HCT116 (cell line): ENCODE results near the gene OR4E1. TPM values are rescaled to one million over a fixed set of nuclear protein-coding genes. Genes with fewer than 3 reads are reported as not detected.

Experiments used
- ATAC-seq: fragments of 200-7000 bp; cut with Tn5 transposase; 2 replicates; pipeline ENCODE4 v1.9.1; 2020; ENCODE audit warnings: mild to moderate bottlenecking, moderate library complexity
- BruUV-seq: library from RNA; stranded (reverse); fragments of 400-500 nt; replicated peaks from 2 replicates; lab custom pipeline; 2021; lab: Mats Ljungman, UMichigan
- CTCF ChIA-PET: fragments of 300-600 bp; sonication (Branson Sonifier 250); formaldehyde crosslinking; loops from one replicate; lab custom pipeline; 2021; ENCODE audit warnings: antibody characterized with exemption; lab: Charles Lee
- POLR2A ChIA-PET: fragments of 300-600, 350-600 bp; sonication (Branson Sonifier 250); formaldehyde crosslinking; loops from one replicate; lab custom pipeline; 2021; ENCODE audit warnings: antibody characterized with exemption; lab: Charles Lee
- RAD21 ChIA-PET, 2 experiments: fragments of 300-600 bp; sonication (Branson Sonifier 250); formaldehyde crosslinking; loops; one replicate each; lab custom pipeline; 2023; ENCODE audit warnings: low total read pairs in 2 of 2; ENCODE audit not compliant: uncharacterized antibody in 2 of 2, unreplicated experiment in 2 of 2, low non-redundant PET in 1 of 2; lab: Charles Lee
- DNase-seq: peaks from one replicate; pipeline ENCODE4 v3.0.0-alpha.2; 2010; ENCODE audit warnings: low read depth, low spot score
- H2AFZ ChIP-seq: fragments of 200-600 bp; shearing (Covaris generic), sonication (generic); 2 replicates; pipeline ENCODE4 v1.6.1; 2017; ENCODE audit warnings: low read depth, mixed run types, mixed read lengths, antibody characterized with exemption, low read length; ENCODE audit not compliant: poor library complexity, severe bottlenecking
- H3K27ac ChIP-seq: 2 replicates; pipeline ENCODE4 v1.5.1; 2012; ENCODE audit warnings: low read depth, low read length
- H3K27me3 ChIP-seq: fragments of 200-600 bp; sonication (generic); 2 replicates; pipeline ENCODE4 v1.6.1; 2016; ENCODE audit warnings: mixed run types, low read length, mixed read lengths; ENCODE audit not compliant: insufficient read depth
- H3K36me3 ChIP-seq, 2 experiments: fragments of 200-500 bp in 1 of 2; fragments of 200-600 bp in 1 of 2; sonication (Bioruptor generic) in 1 of 2; sonication (generic) in 1 of 2; 2 replicates each; pipeline versions ENCODE4 v1.5.1 to v1.6.1; 2014 to 2016; ENCODE audit warnings: low read length in 2 of 2, inconsistent platforms in 1 of 2, mixed read lengths in 1 of 2, mixed run types in 1 of 2; ENCODE audit not compliant: insufficient read depth in 2 of 2, control insufficient read depth in 1 of 2
- H3K4me1 ChIP-seq, 2 experiments: fragments of 200-600 bp in 1 of 2; sonication (generic) in 1 of 2; 2 replicates each; pipeline versions ENCODE4 v1.5.1 to v1.6.1; 2012 to 2017; ENCODE audit warnings: low read length in 2 of 2, inconsistent platforms in 1 of 2, mild to moderate bottlenecking in 1 of 2, mixed read lengths in 1 of 2, mixed run types in 1 of 2, moderate library complexity in 1 of 2; ENCODE audit not compliant: insufficient read depth in 2 of 2, control insufficient read depth in 1 of 2
- H3K4me2 ChIP-seq: fragments of 200-600 bp; sonication (generic); 2 replicates; pipeline ENCODE4 v1.6.1; 2017; ENCODE audit warnings: mixed run types, low read length, mixed read lengths
- H3K4me3 ChIP-seq, 2 experiments: fragments of 200-600 bp in 1 of 2; sonication (generic) in 1 of 2; replicated peaks in 1 of 2; 2 replicates each; pipeline ENCODE4 v1.5.1; 2011 to 2016; ENCODE audit warnings: low read length in 2 of 2, control low read depth in 1 of 2, low read depth in 1 of 2, mild to moderate bottlenecking in 1 of 2, mixed read lengths in 1 of 2, mixed run types in 1 of 2
- H3K79me2 ChIP-seq: fragments of 200-600 bp; sonication (generic); 2 replicates; pipeline ENCODE4 v1.6.1; 2017; ENCODE audit warnings: mild to moderate bottlenecking, mixed run types, low read length, moderate library complexity, mixed read lengths; ENCODE audit not compliant: insufficient read depth
- H3K9ac ChIP-seq: fragments of 200-600 bp; sonication (generic); 2 replicates; pipeline ENCODE4 v1.6.1; 2016; ENCODE audit warnings: low read length, mixed read lengths
- H3K9me2 ChIP-seq: fragments of 200-600 bp; sonication (generic), shearing (Covaris generic); 2 replicates; pipeline ENCODE4 v1.6.1; 2017; ENCODE audit warnings: mixed run types, mild to moderate bottlenecking, moderate library complexity; ENCODE audit not compliant: insufficient read depth
- H3K9me3 ChIP-seq, 2 experiments: fragments of 200-500 bp in 1 of 2; fragments of 200-600 bp in 1 of 2; sonication (Bioruptor generic) in 1 of 2; sonication (generic) in 1 of 2; 2 replicates each; pipeline ENCODE4 v1.6.1; 2014 to 2017; ENCODE audit warnings: low read length in 2 of 2, mixed read lengths in 2 of 2, inconsistent platforms in 1 of 2, low read depth in 1 of 2, mild to moderate bottlenecking in 1 of 2, mixed run types in 1 of 2, moderate library complexity in 1 of 2; ENCODE audit not compliant: control insufficient read depth in 1 of 2, insufficient read depth in 1 of 2
- H4K20me1 ChIP-seq: fragments of 200-600 bp; sonication (generic), shearing (Covaris generic); 2 replicates; pipeline ENCODE4 v1.6.1; 2017; ENCODE audit warnings: mixed run types, mild to moderate bottlenecking, moderate library complexity; ENCODE audit not compliant: insufficient read depth
- CEBPB ChIP-seq: IDR thresholded peaks from 2 replicates; pipeline ENCODE4 v1.6.1; 2012; ENCODE audit warnings: low read depth
- EGR1 ChIP-seq: IDR thresholded peaks from 2 replicates; pipeline ENCODE4 v1.6.1; 2012; ENCODE audit warnings: low read depth
- EZH2 ChIP-seq: fragments of 200-600 bp; sonication (generic); IDR thresholded peaks from 2 replicates; pipeline ENCODE4 v1.6.1; 2017; ENCODE audit warnings: antibody characterized with exemption, mixed run types
- FOSL1 ChIP-seq: IDR thresholded peaks from 2 replicates; pipeline ENCODE4 v1.6.1; 2012; ENCODE audit warnings: low read depth
- POLR2AphosphoS5 ChIP-seq: IDR thresholded peaks from 2 replicates; pipeline ENCODE4 v1.6.1; 2011; ENCODE audit warnings: mild to moderate bottlenecking, low read depth, low read length, moderate library complexity
- RAD21 ChIP-seq: IDR thresholded peaks from 2 replicates; pipeline ENCODE4 v1.6.1; 2012; ENCODE audit warnings: low read depth, mild to moderate bottlenecking
- SIN3A ChIP-seq: IDR thresholded peaks from 2 replicates; pipeline ENCODE4 v1.6.1; 2012; ENCODE audit warnings: low read depth
- SRF ChIP-seq: IDR thresholded peaks from 2 replicates; pipeline ENCODE4 v1.6.1; 2012; ENCODE audit warnings: low read depth
- TCF7L2 ChIP-seq: IDR thresholded peaks from 2 replicates; pipeline ENCODE4 v1.7.0; 2011; ENCODE audit warnings: borderline replicate concordance, inconsistent platforms; ENCODE audit not compliant: insufficient read depth, insufficient read length; ENCODE audit errors: extremely low read depth
- YY1 ChIP-seq: IDR thresholded peaks from 2 replicates; pipeline ENCODE4 v1.6.1; 2011; ENCODE audit warnings: low read length, low read depth, moderate library complexity, mild to moderate bottlenecking; ENCODE audit not compliant: insufficient replicate concordance; ENCODE audit errors: extremely low read depth
- ZFX ChIP-seq: fragments of 450-650 bp; IDR thresholded peaks from 2 replicates; pipeline ENCODE4 v1.6.1; 2017
- ZNF274 ChIP-seq: fragments of 200-500 bp; sonication (Bioruptor generic); IDR thresholded peaks from 2 replicates; pipeline ENCODE4 v1.6.1; 2014; ENCODE audit warnings: mild to moderate bottlenecking, low read depth, low read length, inconsistent platforms
- intact Hi-C: fragments of 100-400 bp; cut with micrococcal nuclease; formaldehyde crosslinking; loops from 2 replicates; pipeline ENCODE4 v1.10.0; 2022
- total RNA-seq: library from RNA; stranded (reverse); gene quantifications from one replicate; pipeline ENCODE4 v1.2.1, GENCODE V29; 2021; ENCODE audit not compliant: unreplicated experiment
- TF ChIP-seq, protein P1 (sequence below): IDR thresholded peaks from 2 replicates; pipeline ENCODE4 v1.6.1; 2012; ENCODE audit warnings: low read depth
- TF ChIP-seq, protein P2 (sequence below), 3 experiments: fragments of 200-600 bp in 1 of 3; sonication (generic) in 1 of 3; IDR thresholded peaks in 2 of 3; conservative IDR thresholded peaks in 1 of 3; 2 replicates each; pipeline ENCODE4 v1.5.1; 2012 to 2017; ENCODE audit warnings: low read depth in 2 of 3, low read length in 2 of 3, antibody characterized with exemption in 1 of 3, borderline replicate concordance in 1 of 3, control low read depth in 1 of 3, mild to moderate bottlenecking in 1 of 3, mixed read lengths in 1 of 3, mixed run types in 1 of 3, moderate library complexity in 1 of 3; ENCODE audit not compliant: insufficient read depth in 1 of 3
- TF ChIP-seq, protein P3 (sequence below): IDR thresholded peaks from 2 replicates; pipeline ENCODE4 v1.6.1; 2012
- TF ChIP-seq, protein P4 (sequence below): IDR thresholded peaks from 2 replicates; pipeline ENCODE4 v1.6.1; 2011; ENCODE audit warnings: mild to moderate bottlenecking, low read length, moderate library complexity; ENCODE audit not compliant: insufficient replicate concordance; ENCODE audit errors: extremely low read depth

The OR4E1 gene
- total RNA-seq, 1 experiment from 2014 or later = not detected

DNA sequence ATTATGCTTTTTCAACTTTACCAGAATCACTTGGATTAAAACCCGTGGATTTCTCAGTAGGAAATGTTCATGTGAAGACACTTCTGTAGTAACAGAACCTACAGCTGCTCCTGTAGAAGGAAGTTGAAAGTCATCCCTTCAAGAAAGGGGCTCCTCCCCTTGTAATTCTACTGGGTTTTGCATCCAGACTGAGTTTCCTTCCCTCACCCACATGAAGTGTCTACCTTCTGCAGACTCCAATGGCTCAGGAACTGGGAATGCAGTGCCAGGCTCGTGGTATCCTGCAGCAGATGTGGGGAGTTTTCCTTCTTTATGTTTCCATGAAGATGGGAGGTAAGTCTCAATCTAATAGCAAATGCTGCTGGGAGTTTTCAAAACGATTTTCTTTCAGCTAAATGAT is 30.9 kb downstream of the OR4E1 start:
- H3K79me2 ChIP-seq = no peaks in the 10 kb centered on the region
- no peaks in the 10 kb centered on the region for H3K9me2 ChIP-seq
- ChIA-PET POLR2A (no interaction called here), RAD21 (no interaction called here), CTCF (no interaction called here)
- no peak overlapping the region for H3K4me2 ChIP-seq
- DNase-seq (no peak), ATAC-seq (no peak)
- H3K4me3 ChIP-seq = no peak overlapping the region
- H2AFZ ChIP-seq = no peak overlapping the region
- H3K4me1 ChIP-seq = no peaks in the 10 kb centered on the region
- no peaks in the 10 kb centered on the region for H3K36me3 ChIP-seq
- no peak overlapping the region for H3K9ac ChIP-seq
- no peak overlapping the region for H3K27ac ChIP-seq
- H4K20me1 ChIP-seq = no peaks in the 10 kb centered on the region
- H3K27me3 ChIP-seq = peaks cover 19% of the 10 kb centered on the region
- intact Hi-C loops = no loop called here
- TF ChIP-seq RAD21 = no peak
- TF ChIP-seq, protein P1, sequence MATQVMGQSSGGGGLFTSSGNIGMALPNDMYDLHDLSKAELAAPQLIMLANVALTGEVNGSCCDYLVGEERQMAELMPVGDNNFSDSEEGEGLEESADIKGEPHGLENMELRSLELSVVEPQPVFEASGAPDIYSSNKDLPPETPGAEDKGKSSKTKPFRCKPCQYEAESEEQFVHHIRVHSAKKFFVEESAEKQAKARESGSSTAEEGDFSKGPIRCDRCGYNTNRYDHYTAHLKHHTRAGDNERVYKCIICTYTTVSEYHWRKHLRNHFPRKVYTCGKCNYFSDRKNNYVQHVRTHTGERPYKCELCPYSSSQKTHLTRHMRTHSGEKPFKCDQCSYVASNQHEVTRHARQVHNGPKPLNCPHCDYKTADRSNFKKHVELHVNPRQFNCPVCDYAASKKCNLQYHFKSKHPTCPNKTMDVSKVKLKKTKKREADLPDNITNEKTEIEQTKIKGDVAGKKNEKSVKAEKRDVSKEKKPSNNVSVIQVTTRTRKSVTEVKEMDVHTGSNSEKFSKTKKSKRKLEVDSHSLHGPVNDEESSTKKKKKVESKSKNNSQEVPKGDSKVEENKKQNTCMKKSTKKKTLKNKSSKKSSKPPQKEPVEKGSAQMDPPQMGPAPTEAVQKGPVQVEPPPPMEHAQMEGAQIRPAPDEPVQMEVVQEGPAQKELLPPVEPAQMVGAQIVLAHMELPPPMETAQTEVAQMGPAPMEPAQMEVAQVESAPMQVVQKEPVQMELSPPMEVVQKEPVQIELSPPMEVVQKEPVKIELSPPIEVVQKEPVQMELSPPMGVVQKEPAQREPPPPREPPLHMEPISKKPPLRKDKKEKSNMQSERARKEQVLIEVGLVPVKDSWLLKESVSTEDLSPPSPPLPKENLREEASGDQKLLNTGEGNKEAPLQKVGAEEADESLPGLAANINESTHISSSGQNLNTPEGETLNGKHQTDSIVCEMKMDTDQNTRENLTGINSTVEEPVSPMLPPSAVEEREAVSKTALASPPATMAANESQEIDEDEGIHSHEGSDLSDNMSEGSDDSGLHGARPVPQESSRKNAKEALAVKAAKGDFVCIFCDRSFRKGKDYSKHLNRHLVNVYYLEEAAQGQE = no peak
- TF ChIP-seq POLR2AphosphoS5 = no peak
- no peak for TF ChIP-seq ZFX
- TF ChIP-seq, protein P2, sequence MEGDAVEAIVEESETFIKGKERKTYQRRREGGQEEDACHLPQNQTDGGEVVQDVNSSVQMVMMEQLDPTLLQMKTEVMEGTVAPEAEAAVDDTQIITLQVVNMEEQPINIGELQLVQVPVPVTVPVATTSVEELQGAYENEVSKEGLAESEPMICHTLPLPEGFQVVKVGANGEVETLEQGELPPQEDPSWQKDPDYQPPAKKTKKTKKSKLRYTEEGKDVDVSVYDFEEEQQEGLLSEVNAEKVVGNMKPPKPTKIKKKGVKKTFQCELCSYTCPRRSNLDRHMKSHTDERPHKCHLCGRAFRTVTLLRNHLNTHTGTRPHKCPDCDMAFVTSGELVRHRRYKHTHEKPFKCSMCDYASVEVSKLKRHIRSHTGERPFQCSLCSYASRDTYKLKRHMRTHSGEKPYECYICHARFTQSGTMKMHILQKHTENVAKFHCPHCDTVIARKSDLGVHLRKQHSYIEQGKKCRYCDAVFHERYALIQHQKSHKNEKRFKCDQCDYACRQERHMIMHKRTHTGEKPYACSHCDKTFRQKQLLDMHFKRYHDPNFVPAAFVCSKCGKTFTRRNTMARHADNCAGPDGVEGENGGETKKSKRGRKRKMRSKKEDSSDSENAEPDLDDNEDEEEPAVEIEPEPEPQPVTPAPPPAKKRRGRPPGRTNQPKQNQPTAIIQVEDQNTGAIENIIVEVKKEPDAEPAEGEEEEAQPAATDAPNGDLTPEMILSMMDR (IDR thresholded peaks at IDR 0.05 in 2 of 3, conservative IDR thresholded peaks at IDR 0.05 in 1 of 3; ENCODE audit: borderline replicate concordance in 1 of 3, insufficient read depth in 1 of 3, low read depth in 2 of 3, low read length in 2 of 3) = no peak
- TF ChIP-seq SRF = no peak
- TF ChIP-seq, protein P3, sequence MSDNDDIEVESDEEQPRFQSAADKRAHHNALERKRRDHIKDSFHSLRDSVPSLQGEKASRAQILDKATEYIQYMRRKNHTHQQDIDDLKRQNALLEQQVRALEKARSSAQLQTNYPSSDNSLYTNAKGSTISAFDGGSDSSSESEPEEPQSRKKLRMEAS = no peak
- TF ChIP-seq ZNF274 = no peak
- TF ChIP-seq EGR1 = no peak
- TF ChIP-seq CEBPB = no peak
- no peak for TF ChIP-seq TCF7L2
- TF ChIP-seq, protein P4, sequence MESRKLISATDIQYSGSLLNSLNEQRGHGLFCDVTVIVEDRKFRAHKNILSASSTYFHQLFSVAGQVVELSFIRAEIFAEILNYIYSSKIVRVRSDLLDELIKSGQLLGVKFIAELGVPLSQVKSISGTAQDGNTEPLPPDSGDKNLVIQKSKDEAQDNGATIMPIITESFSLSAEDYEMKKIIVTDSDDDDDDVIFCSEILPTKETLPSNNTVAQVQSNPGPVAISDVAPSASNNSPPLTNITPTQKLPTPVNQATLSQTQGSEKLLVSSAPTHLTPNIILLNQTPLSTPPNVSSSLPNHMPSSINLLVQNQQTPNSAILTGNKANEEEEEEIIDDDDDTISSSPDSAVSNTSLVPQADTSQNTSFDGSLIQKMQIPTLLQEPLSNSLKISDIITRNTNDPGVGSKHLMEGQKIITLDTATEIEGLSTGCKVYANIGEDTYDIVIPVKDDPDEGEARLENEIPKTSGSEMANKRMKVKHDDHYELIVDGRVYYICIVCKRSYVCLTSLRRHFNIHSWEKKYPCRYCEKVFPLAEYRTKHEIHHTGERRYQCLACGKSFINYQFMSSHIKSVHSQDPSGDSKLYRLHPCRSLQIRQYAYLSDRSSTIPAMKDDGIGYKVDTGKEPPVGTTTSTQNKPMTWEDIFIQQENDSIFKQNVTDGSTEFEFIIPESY = no peak
- TF ChIP-seq FOSL1 = no peak
- no peak for TF ChIP-seq EZH2
- TF ChIP-seq YY1 = no peak
- no peak for TF ChIP-seq SIN3A
- no TSS peak for BruUV-seq
- no peaks in the 10 kb centered on the region for H3K9me3 ChIP-seq
